ENCODE measurements around the gene FGD2. TPM values are rescaled to one million over a fixed set of nuclear protein-coding genes. Genes with fewer than 3 reads are reported as not detected.

The FGD2 gene
- total RNA-seq, 2 experiments from 2014 or later, result 0.50 to 0.63 TPM

GRCh38 chr6:36963451-36964290, 41.8 kb upstream of the FGD2 start:
- DNase-seq (peak; percentile 35), ATAC-seq (peak; percentile 20)
- Mint-ChIP-seq H3K4me1 (peaks cover 45% of the 10 kb centered on the region), H3K36me3 (ENCODE audit: low read depth) (peaks cover 15% of the 10 kb centered on the region), H3K4me3 (no peak overlapping the region), H3K27me3 (no peaks in the 10 kb centered on the region), H3K27ac (peak overlapping the region; percentile 64), H3K9me3 (ENCODE audit: low read depth) (no peaks in the 10 kb centered on the region)
- CTCF ChIA-PET, result interaction anchor here (0.6 to 1.4 kb wide), 6 partner anchors 45 to 337 kb away, joined by 3 read pairs; no protein-coding TSS in a partner anchor
- POLR2A ChIA-PET, result no interaction called here
- intact Hi-C loops (cut with DNase I, micrococcal nuclease), result loop anchor here in 1 of 2 experiments (1.0 to 5.0 kb wide), 2 partner anchors 23 to 76 kb away; partner anchors contain the start of genes C6orf89 and MTCH1

GRCh38 chr6:36964349-36964748, 41.1 kb upstream of the FGD2 start:
- DNase-seq, result no peak
- no peak for ATAC-seq
- H3K4me3 Mint-ChIP-seq, result no peak overlapping the region
- intact Hi-C loops (cut with DNase I, micrococcal nuclease), result loop anchor here in 1 of 2 experiments (5.0 kb wide), 1 partner anchor 77 kb away; the partner anchor contains the start of gene C6orf89
- H3K9me3 Mint-ChIP-seq (ENCODE audit: low read depth), result no peaks in the 10 kb centered on the region
- no peaks in the 10 kb centered on the region for H3K27me3 Mint-ChIP-seq
- peaks cover 45% of the 10 kb centered on the region for H3K4me1 Mint-ChIP-seq
- peaks cover 17% of the 10 kb centered on the region for H3K36me3 Mint-ChIP-seq (ENCODE audit: low read depth)
- ChIA-PET POLR2A (no interaction called here), CTCF (no interaction called here)
- peak overlapping the region; percentile 51 for H3K27ac Mint-ChIP-seq

- no peak overlapping the region for H3K4me3 Mint-ChIP-seq
- ChIA-PET CTCF (no interaction called here), POLR2A (no interaction called here)
- H3K36me3 Mint-ChIP-seq (ENCODE audit: low read depth), result peaks cover 22% of the 10 kb centered on the region
- no peaks in the 10 kb centered on the region for H3K9me3 Mint-ChIP-seq (ENCODE audit: low read depth)
- ATAC-seq (no peak), DNase-seq (no peak)
- H3K4me1 Mint-ChIP-seq, result peaks cover 44% of the 10 kb centered on the region
- intact Hi-C loops (cut with DNase I, micrococcal nuclease), result loop anchor here in 1 of 2 experiments (5.0 kb wide), 1 partner anchor 78 kb away; the partner anchor contains the start of gene C6orf89
- H3K27me3 Mint-ChIP-seq, result no peaks in the 10 kb centered on the region
- peak overlapping the region; percentile 51 for H3K27ac Mint-ChIP-seq
These were observed 40.5 kb upstream of the FGD2 start for GRCh38 chr6:36964908-36965307.

GRCh38 chr6:36967301-36967700, 38.2 kb upstream of the FGD2 start:
- H3K4me1 Mint-ChIP-seq, result peaks cover 28% of the 10 kb centered on the region
- H3K36me3 Mint-ChIP-seq (ENCODE audit: low read depth), result peaks cover 39% of the 10 kb centered on the region
- POLR2A ChIA-PET, result no interaction called here
- no peak for DNase-seq
- H3K4me3 Mint-ChIP-seq, result no peak overlapping the region
- CTCF ChIA-PET, result no interaction called here
- H3K27ac Mint-ChIP-seq, result no peak overlapping the region
- no peaks in the 10 kb centered on the region for H3K27me3 Mint-ChIP-seq
- intact Hi-C loops (cut with DNase I, micrococcal nuclease), result no loop called here
- no peaks in the 10 kb centered on the region for H3K9me3 Mint-ChIP-seq (ENCODE audit: low read depth)
- ATAC-seq, result no peak

GRCh38 chr6:36967757-36968156, 37.7 kb upstream of the FGD2 start:
- intact Hi-C loops (cut with DNase I, micrococcal nuclease), result no loop called here
- no peak overlapping the region for H3K4me3 Mint-ChIP-seq
- DNase-seq, result no peak
- no peaks in the 10 kb centered on the region for H3K27me3 Mint-ChIP-seq
- no peak for ATAC-seq
- H3K36me3 Mint-ChIP-seq (ENCODE audit: low read depth), result peaks cover 42% of the 10 kb centered on the region
- no peaks in the 10 kb centered on the region for H3K9me3 Mint-ChIP-seq (ENCODE audit: low read depth)
- ChIA-PET POLR2A (no interaction called here), CTCF (interaction anchor here (0.6 kb wide), 1 partner anchor 542 kb away, joined by 3 read pairs; no protein-coding TSS in a partner anchor)
- H3K27ac Mint-ChIP-seq, result no peak overlapping the region
- H3K4me1 Mint-ChIP-seq, result peaks cover 23% of the 10 kb centered on the region

GRCh38 chr6:36968266-36968977, 37.0 kb upstream of the FGD2 start:
- H3K27ac Mint-ChIP-seq, result no peak overlapping the region
- ATAC-seq (no peak), DNase-seq (no peak)
- H3K36me3 Mint-ChIP-seq (ENCODE audit: low read depth), result peaks cover 47% of the 10 kb centered on the region
- POLR2A ChIA-PET, result no interaction called here
- CTCF ChIA-PET, result interaction anchor here (0.6 kb wide), 1 partner anchor 541 kb away, joined by 3 read pairs; no protein-coding TSS in a partner anchor
- peaks cover 16% of the 10 kb centered on the region for H3K4me1 Mint-ChIP-seq
- H3K9me3 Mint-ChIP-seq (ENCODE audit: low read depth), result no peaks in the 10 kb centered on the region
- intact Hi-C loops (cut with DNase I, micrococcal nuclease), result no loop called here
- no peaks in the 10 kb centered on the region for H3K27me3 Mint-ChIP-seq
- no peak overlapping the region for H3K4me3 Mint-ChIP-seq

- ChIA-PET POLR2A (interaction anchor here (0.6 to 0.7 kb wide), 2 partner anchors 55 to 205 kb away, joined by 3 read pairs; no protein-coding TSS in a partner anchor), CTCF (interaction anchor here (0.6 to 0.7 kb wide), 2 partner anchors 79 to 193 kb away, joined by 3 read pairs; no protein-coding TSS in a partner anchor)
- no peaks in the 10 kb centered on the region for H3K9me3 Mint-ChIP-seq (ENCODE audit: low read depth)
- H3K36me3 Mint-ChIP-seq (ENCODE audit: low read depth), result peaks cover 52% of the 10 kb centered on the region
- intact Hi-C loops (cut with DNase I, micrococcal nuclease), result no loop called here
- ATAC-seq, result no peak
- H3K27me3 Mint-ChIP-seq, result no peaks in the 10 kb centered on the region
- DNase-seq, result no peak
- H3K4me1 Mint-ChIP-seq, result peaks cover 9% of the 10 kb centered on the region
- H3K4me3 Mint-ChIP-seq, result no peak overlapping the region
- H3K27ac Mint-ChIP-seq, result no peak overlapping the region
These were observed 36.2 kb upstream of the FGD2 start for GRCh38 chr6:36969240-36969691.

- ATAC-seq (no peak), DNase-seq (no peak)
- Mint-ChIP-seq H3K27me3 (no peaks in the 10 kb centered on the region), H3K36me3 (ENCODE audit: low read depth) (peaks cover 61% of the 10 kb centered on the region), H3K4me1 (no peaks in the 10 kb centered on the region), H3K9me3 (ENCODE audit: low read depth) (no peaks in the 10 kb centered on the region), H3K27ac (no peak overlapping the region), H3K4me3 (no peak overlapping the region)
- ChIA-PET POLR2A (interaction anchor here (0.6 to 0.9 kb wide), 2 partner anchors 12 to 15 kb away, joined by 3 read pairs; no protein-coding TSS in a partner anchor), CTCF (interaction anchor here (0.6 to 0.7 kb wide), 2 partner anchors 80 to 192 kb away, joined by 3 read pairs; no protein-coding TSS in a partner anchor)
- intact Hi-C loops (cut with DNase I, micrococcal nuclease), result no loop called here
These were observed 35.2 kb upstream of the FGD2 start for GRCh38 chr6:36969988-36970891.

GRCh38 chr6:36970892-36971842, 34.3 kb upstream of the FGD2 start:
- intact Hi-C loops (cut with DNase I, micrococcal nuclease), result no loop called here
- ChIA-PET CTCF (no interaction called here), POLR2A (interaction anchor here (0.5 to 0.9 kb wide), 3 partner anchors 11 to 249 kb away, joined by 3 read pairs; no protein-coding TSS in a partner anchor)
- no peak overlapping the region for H3K4me3 Mint-ChIP-seq
- ATAC-seq, result no peak
- no peaks in the 10 kb centered on the region for H3K27me3 Mint-ChIP-seq
- peaks cover 68% of the 10 kb centered on the region for H3K36me3 Mint-ChIP-seq (ENCODE audit: low read depth)
- H3K9me3 Mint-ChIP-seq (ENCODE audit: low read depth), result no peaks in the 10 kb centered on the region
- H3K4me1 Mint-ChIP-seq, result no peaks in the 10 kb centered on the region
- H3K27ac Mint-ChIP-seq, result no peak overlapping the region
- DNase-seq, result no peak

Data from activated CD4-positive, alpha-beta T cell treated with anti-CD3 and anti-CD28 coated beads for 36 hours (primary cell).